Measurements from ENCODE around the gene FBXO15.

Gene FBXO15

DNA sequence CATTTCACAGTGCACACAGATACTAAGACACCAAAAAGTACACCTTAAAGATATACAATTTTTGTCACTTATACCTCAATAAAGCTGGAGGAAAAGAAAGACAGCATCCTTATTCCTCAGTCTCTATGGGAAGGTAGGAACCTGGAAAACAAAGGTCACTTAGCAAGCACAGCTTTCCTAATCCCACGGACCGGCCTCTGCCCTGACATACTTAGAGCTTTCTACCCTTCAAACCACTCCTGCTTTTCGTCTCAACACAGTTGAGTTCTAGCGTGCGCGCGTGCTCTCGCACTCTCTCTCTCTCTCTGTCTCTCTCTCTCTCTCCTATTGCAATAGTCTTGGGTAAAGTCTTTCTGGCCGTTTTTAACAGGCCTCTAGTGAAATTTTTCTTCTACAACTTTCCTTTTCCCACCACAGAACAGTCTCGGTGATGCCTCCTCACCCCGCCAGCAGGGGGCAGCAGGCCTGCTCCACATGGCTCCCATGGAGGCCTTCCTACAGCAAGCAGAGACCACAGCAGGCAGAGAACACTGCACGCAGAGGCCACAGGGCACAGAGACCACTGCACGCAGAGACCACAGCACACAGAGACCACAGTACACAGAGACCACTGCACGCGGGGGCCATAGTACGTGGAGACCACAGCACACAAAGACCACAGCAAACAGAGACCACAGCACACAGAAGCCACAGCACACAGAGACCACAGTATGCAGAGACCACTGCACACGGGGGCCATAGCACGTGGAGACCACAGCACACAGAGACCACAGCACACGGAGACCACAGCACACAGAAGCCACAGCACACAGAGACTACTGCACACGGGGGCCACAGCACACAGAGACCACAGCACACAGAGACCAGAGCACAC, 106.9 kb downstream of the FBXO15 start:
- peak; percentile 33 for DNase-seq

DNA sequence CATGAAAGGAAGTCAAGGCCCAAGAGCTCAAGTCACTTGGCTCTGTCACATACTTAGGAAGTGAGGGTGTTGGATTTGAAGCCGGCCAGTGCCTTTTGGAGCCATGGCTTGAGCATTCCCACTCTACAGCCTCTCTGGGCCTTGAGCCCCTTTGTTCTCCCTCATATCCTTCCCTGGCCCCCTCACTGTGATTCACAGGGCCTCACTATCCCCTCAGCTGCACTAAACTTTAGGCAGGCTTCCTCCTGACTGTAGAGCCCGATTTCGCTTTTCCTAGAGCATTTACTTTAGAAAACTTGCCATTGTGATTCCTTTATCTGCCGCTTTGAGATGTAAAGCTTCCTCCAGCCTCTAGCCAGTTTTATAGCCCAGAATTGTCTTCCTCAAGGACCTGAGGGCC, 107.6 kb downstream of the FBXO15 start:
- DNase-seq: no peak

DNA sequence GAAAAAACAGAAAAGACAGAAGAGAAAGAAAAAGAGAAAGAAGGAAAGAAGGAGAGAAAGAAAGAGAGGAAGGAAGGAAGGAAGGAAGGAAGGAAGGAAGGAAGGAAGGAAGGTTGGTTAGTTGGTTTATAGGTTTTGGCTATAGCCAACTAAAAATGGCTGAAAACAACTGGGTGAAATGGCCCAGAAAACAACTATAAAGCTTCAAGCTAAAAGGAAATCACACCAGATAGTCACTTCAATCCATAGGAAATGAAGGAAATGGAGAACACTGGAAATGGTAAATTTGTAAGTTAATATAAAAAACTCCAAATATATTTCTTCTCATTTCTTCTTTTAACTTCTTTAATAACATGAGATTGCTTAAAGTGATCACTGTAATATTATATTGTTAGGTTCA, 118.5 kb downstream of the FBXO15 start:
- no peak for DNase-seq

All from CD4-positive, alpha-beta T cell treated with Interleukin-15 for 1 hour (primary cell).